SK-N-SH treated with all-trans-retinoic acid at 6 μM for 48 hours (cell line): ENCODE measurements around the gene KLK10.

Source experiments
- CREB5 ChIP-seq: fragments of 250-450 bp; sonication (Bioruptor Pico); IDR thresholded peaks from 2 replicates; pipeline ENCODE4 v1.5.1; 2020; ENCODE audit warnings: low read depth, mild to moderate bottlenecking, moderate library complexity
- ISL1 ChIP-seq: fragments of 250-450 bp; sonication (Bioruptor Pico); IDR thresholded peaks from 2 replicates; pipeline ENCODE4 v2.1.2; 2022; ENCODE audit warnings: mild to moderate bottlenecking, moderate library complexity
- PPARA ChIP-seq: fragments of 250-450 bp; sonication (Bioruptor Pico); IDR thresholded peaks from 2 replicates; pipeline ENCODE4 v1.5.0; 2020; ENCODE audit warnings: mild to moderate bottlenecking, borderline replicate concordance
- RARB ChIP-seq: fragments of 250-450 bp; sonication (Bioruptor Pico); IDR thresholded peaks from 2 replicates; pipeline ENCODE4 v1.8.0; 2021; ENCODE audit warnings: mild to moderate bottlenecking, moderate library complexity
- ZC3H10 ChIP-seq: fragments of 250-450 bp; sonication (Bioruptor Pico); IDR thresholded peaks from 2 replicates; pipeline ENCODE4 v1.5.1; 2021; ENCODE audit warnings: mild to moderate bottlenecking, moderate library complexity
- ZFP30 ChIP-seq: fragments of 450-650 bp; formaldehyde crosslinking; IDR thresholded peaks from 2 replicates; pipeline ENCODE4 v1.5.0; 2022; ENCODE audit warnings: mild to moderate bottlenecking, moderate library complexity
- ZNF70 ChIP-seq: fragments of 450-650 bp; formaldehyde crosslinking; IDR thresholded peaks from 2 replicates; pipeline ENCODE4 v1.5.0; 2020; ENCODE audit warnings: mild to moderate bottlenecking, moderate library complexity

GRCh38 chr19:50994129-50994528, 25.4 kb downstream of the KLK10 start:
- TF ChIP-seq ZFP30, result no peak
- TF ChIP-seq RARB (CRISPR knock-in tag), result no peak
- no peak for TF ChIP-seq PPARA
- no peak for TF ChIP-seq CREB5 (CRISPR knock-in tag)
- no peak for TF ChIP-seq ISL1
- no peak for TF ChIP-seq ZNF70
- no peak for TF ChIP-seq ZC3H10
